HepG2 (cell line): ENCODE results near the gene EEPD1.
A peak's percentile ranks its signal among the peaks of the same experiment; 100 is the strongest.

ENCODE experiments used
- FOSL1 ChIP-seq: sonication (generic); formaldehyde crosslinking; IDR thresholded peaks from 2 replicates; pipeline ENCODE4 v1.9.0; 2021; ENCODE audit warnings: missing genetic modification reagents, borderline replicate concordance
- JUND ChIP-seq: sonication (generic); formaldehyde crosslinking; IDR thresholded peaks from 2 replicates; pipeline ENCODE4 v1.8.0; 2022; ENCODE audit warnings: mild to moderate bottlenecking, missing genetic modification reagents
- KAT7 ChIP-seq: IDR thresholded peaks from 2 replicates; pipeline ENCODE4 v1.6.1; 2018; ENCODE audit warnings: borderline replicate concordance, missing compliant biosample characterization
- KLF13 ChIP-seq: sonication (generic); formaldehyde crosslinking; IDR thresholded peaks from 2 replicates; pipeline ENCODE4 v1.4.0; 2020; ENCODE audit warnings: mild to moderate bottlenecking, missing genetic modification reagents
- NR2C2 ChIP-seq: sonication (generic); formaldehyde crosslinking; IDR thresholded peaks from 2 replicates; pipeline ENCODE4 v1.4.0; 2020; ENCODE audit warnings: missing genetic modification reagents, mild to moderate bottlenecking, moderate library complexity, borderline replicate concordance
- POLR2A ChIP-seq, 2 experiments: IDR thresholded peaks; 2 replicates each; pipeline ENCODE4 v1.6.1; 2011; ENCODE audit warnings: low read depth in 2 of 2, low read length in 2 of 2, mild to moderate bottlenecking in 1 of 2, moderate library complexity in 1 of 2; ENCODE audit not compliant: insufficient read depth in 1 of 2
- TCF7 ChIP-seq: sonication (generic); IDR thresholded peaks from 2 replicates; pipeline ENCODE4 v1.6.1; 2016; ENCODE audit warnings: antibody characterized with exemption, low read depth
- ZNF563 ChIP-seq: sonication (generic); formaldehyde crosslinking; IDR thresholded peaks from 2 replicates; pipeline ENCODE4 v1.8.0; 2022; ENCODE audit warnings: mild to moderate bottlenecking, moderate library complexity, missing genetic modification reagents
- ZNF879 ChIP-seq: sonication (generic); formaldehyde crosslinking; IDR thresholded peaks from 2 replicates; pipeline ENCODE4 v1.8.1; 2023; ENCODE audit warnings: missing genetic modification reagents
- ZSCAN20 ChIP-seq: sonication (generic); formaldehyde crosslinking; IDR thresholded peaks from 2 replicates; pipeline ENCODE4 v1.4.0; 2020; ENCODE audit warnings: missing genetic modification reagents, mild to moderate bottlenecking, borderline replicate concordance
- TF ChIP-seq, protein P1 (sequence below), 2 experiments: IDR thresholded peaks; 2 replicates each; pipeline ENCODE4 v1.6.1; 2011 to 2012; ENCODE audit warnings: low read length in 2 of 2, borderline replicate concordance in 1 of 2, low read depth in 1 of 2, mild to moderate bottlenecking in 1 of 2, moderate library complexity in 1 of 2
- TF ChIP-seq, protein P2 (sequence below): sonication (generic); formaldehyde crosslinking; IDR thresholded peaks from 2 replicates; pipeline ENCODE4 v1.4.0; 2020; ENCODE audit warnings: mild to moderate bottlenecking, missing genetic modification reagents

DNA sequence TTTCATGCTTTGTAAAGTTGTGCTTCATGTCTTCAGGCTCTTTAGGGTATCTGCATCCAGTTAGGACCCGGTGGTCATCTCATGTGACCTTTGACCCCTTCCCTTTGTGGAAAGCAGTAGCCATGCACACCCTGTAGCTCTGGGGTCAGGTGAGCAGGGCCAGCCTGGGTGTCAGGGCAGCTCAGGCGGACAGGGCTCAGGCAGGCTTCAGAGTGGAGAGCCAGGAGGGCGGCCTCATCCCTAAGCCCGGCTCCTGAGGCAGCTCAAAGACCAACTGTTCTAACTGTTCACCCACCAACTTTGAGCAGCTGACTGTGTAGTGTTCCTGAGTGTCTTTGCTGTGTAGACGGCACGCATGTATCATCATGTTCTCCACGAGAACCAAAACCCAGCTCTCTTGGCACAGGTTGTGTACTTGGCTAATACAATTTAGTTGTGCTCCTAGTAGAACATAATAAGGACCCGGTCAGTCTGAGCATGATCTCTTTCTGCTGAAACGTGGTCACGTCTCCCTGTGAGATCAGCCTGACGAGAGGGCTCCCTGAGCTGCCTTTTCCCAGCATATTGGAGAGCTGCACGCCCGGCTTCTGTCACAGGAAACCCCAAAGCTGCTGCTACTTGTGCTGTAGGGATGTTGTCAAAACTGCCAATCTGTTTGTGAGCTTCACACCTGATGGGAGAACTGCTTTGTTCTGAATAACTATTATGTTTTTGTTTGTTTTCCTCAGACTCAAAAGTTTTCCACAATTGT, 30.0 kb downstream of the EEPD1 start:
- TF ChIP-seq JUND (CRISPR knock-in tag) (no peak), ZSCAN20 (CRISPR knock-in tag) (no peak), NR2C2 (CRISPR knock-in tag) (peak; percentile 91), FOSL1 (CRISPR knock-in tag) (no peak), KLF13 (CRISPR knock-in tag) (no peak), ZNF563 (CRISPR knock-in tag) (no peak), ZNF879 (CRISPR knock-in tag) (no peak), POLR2A (IDR thresholded peaks at IDR 0.05; ENCODE audit: insufficient read depth in 1 of 2, low read depth in 2 of 2, low read length in 2 of 2) (no peak), KAT7 (CRISPR knock-in tag) (no peak), TCF7 (no peak)
- TF ChIP-seq, protein P1, sequence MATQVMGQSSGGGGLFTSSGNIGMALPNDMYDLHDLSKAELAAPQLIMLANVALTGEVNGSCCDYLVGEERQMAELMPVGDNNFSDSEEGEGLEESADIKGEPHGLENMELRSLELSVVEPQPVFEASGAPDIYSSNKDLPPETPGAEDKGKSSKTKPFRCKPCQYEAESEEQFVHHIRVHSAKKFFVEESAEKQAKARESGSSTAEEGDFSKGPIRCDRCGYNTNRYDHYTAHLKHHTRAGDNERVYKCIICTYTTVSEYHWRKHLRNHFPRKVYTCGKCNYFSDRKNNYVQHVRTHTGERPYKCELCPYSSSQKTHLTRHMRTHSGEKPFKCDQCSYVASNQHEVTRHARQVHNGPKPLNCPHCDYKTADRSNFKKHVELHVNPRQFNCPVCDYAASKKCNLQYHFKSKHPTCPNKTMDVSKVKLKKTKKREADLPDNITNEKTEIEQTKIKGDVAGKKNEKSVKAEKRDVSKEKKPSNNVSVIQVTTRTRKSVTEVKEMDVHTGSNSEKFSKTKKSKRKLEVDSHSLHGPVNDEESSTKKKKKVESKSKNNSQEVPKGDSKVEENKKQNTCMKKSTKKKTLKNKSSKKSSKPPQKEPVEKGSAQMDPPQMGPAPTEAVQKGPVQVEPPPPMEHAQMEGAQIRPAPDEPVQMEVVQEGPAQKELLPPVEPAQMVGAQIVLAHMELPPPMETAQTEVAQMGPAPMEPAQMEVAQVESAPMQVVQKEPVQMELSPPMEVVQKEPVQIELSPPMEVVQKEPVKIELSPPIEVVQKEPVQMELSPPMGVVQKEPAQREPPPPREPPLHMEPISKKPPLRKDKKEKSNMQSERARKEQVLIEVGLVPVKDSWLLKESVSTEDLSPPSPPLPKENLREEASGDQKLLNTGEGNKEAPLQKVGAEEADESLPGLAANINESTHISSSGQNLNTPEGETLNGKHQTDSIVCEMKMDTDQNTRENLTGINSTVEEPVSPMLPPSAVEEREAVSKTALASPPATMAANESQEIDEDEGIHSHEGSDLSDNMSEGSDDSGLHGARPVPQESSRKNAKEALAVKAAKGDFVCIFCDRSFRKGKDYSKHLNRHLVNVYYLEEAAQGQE (IDR thresholded peaks at IDR 0.05; ENCODE audit: borderline replicate concordance in 1 of 2, low read depth in 1 of 2, low read length in 2 of 2) = no peak
- TF ChIP-seq, protein P2, sequence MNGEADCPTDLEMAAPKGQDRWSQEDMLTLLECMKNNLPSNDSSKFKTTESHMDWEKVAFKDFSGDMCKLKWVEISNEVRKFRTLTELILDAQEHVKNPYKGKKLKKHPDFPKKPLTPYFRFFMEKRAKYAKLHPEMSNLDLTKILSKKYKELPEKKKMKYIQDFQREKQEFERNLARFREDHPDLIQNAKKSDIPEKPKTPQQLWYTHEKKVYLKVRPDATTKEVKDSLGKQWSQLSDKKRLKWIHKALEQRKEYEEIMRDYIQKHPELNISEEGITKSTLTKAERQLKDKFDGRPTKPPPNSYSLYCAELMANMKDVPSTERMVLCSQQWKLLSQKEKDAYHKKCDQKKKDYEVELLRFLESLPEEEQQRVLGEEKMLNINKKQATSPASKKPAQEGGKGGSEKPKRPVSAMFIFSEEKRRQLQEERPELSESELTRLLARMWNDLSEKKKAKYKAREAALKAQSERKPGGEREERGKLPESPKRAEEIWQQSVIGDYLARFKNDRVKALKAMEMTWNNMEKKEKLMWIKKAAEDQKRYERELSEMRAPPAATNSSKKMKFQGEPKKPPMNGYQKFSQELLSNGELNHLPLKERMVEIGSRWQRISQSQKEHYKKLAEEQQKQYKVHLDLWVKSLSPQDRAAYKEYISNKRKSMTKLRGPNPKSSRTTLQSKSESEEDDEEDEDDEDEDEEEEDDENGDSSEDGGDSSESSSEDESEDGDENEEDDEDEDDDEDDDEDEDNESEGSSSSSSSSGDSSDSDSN = no peak
